ES-I3 (cell line): Measurements from ENCODE around the gene AIRE.
"Not testable (repeated sequence)": the region's sequence is repeated elsewhere in the genome, so short reads cannot be mapped to it uniquely, and the experiment has no call there.

Experiments used
- H3K36me3 ChIP-seq: 2 replicates; pipeline ENCODE4 v1.6.1; 2013; ENCODE audit warnings: mild to moderate bottlenecking, low read length, control low read depth, moderate library complexity; ENCODE audit not compliant: insufficient read depth
- H3K4me1 ChIP-seq: 2 replicates; pipeline ENCODE4 v1.6.1; 2013; ENCODE audit warnings: mild to moderate bottlenecking, control low read depth, low read length; ENCODE audit not compliant: insufficient read depth
- H3K9ac ChIP-seq: 2 replicates; pipeline ENCODE4 v1.6.1; 2013; ENCODE audit warnings: low read depth, mild to moderate bottlenecking, low read length, moderate library complexity
- H3K9me3 ChIP-seq: 2 replicates; pipeline ENCODE4 v1.6.1; 2013; ENCODE audit warnings: mild to moderate bottlenecking, low read length, moderate library complexity; ENCODE audit not compliant: control insufficient read depth, insufficient read depth

Gene AIRE

GRCh38 chr21:44279354-44280260, 6.1 kb upstream of the AIRE start:
- Histone ChIP-seq H3K36me3 (no peaks in the 10 kb centered on the region), H3K4me1 (peaks cover 12% of the 10 kb centered on the region), H3K9ac (no peak overlapping the region), H3K9me3 (no peaks in the 10 kb centered on the region)

- H3K4me1 ChIP-seq: peaks cover 19% of the 10 kb centered on the region
- H3K9ac ChIP-seq: no peak overlapping the region
Measured at GRCh38 chr21:44281801-44282200, 3.9 kb upstream of the AIRE start.

GRCh38 chr21:44282370-44282769, 3.3 kb upstream of the AIRE start:
- no peaks in the 10 kb centered on the region for H3K36me3 ChIP-seq
- no peak overlapping the region for H3K9ac ChIP-seq
- peaks cover 19% of the 10 kb centered on the region for H3K4me1 ChIP-seq
- H3K9me3 ChIP-seq: no peaks in the 10 kb centered on the region

More at GRCh38 chr21:44281801-44282200, 3.9 kb upstream of the AIRE start:
- Histone ChIP-seq H3K36me3 (no peaks in the 10 kb centered on the region), H3K9me3 (no peaks in the 10 kb centered on the region)

- not testable (repeated sequence) for H3K9me3 ChIP-seq, H3K36me3 ChIP-seq, H3K9ac ChIP-seq
- peaks cover 19% of the 10 kb centered on the region for H3K4me1 ChIP-seq
Measured at GRCh38 chr21:44283211-44283785, 2.4 kb upstream of the AIRE start.

GRCh38 chr21:44283948-44284347, 1.7 kb upstream of the AIRE start:
- no peaks in the 10 kb centered on the region for H3K9me3 ChIP-seq
- H3K36me3 ChIP-seq: no peaks in the 10 kb centered on the region
- H3K9ac ChIP-seq: no peak overlapping the region
- H3K4me1 ChIP-seq: peaks cover 19% of the 10 kb centered on the region

GRCh38 chr21:44286086-44286715, 525 bp downstream of the AIRE start:
- peak overlapping the region; percentile 26; the same call in 1 of the 2 replicates for H3K9ac ChIP-seq
- peaks cover 19% of the 10 kb centered on the region for H3K4me1 ChIP-seq
- no peaks in the 10 kb centered on the region for H3K9me3 ChIP-seq
- H3K36me3 ChIP-seq: no peaks in the 10 kb centered on the region

- no peaks in the 10 kb centered on the region for H3K36me3 ChIP-seq
- no peaks in the 10 kb centered on the region for H3K9me3 ChIP-seq
- no peak overlapping the region for H3K9ac ChIP-seq
- peaks cover 19% of the 10 kb centered on the region for H3K4me1 ChIP-seq
Measured at GRCh38 chr21:44286716-44287632, 1.3 kb downstream of the AIRE start.

- Histone ChIP-seq H3K36me3 (no peaks in the 10 kb centered on the region), H3K9ac (no peak overlapping the region), H3K9me3 (no peaks in the 10 kb centered on the region), H3K4me1 (peaks cover 18% of the 10 kb centered on the region)
Measured at GRCh38 chr21:44288251-44289110, 2.8 kb downstream of the AIRE start.

GRCh38 chr21:44289381-44290010, 3.8 kb downstream of the AIRE start:
- Histone ChIP-seq H3K4me1 (peaks cover 8% of the 10 kb centered on the region; the same call in 1 of the 2 replicates), H3K36me3 (no peaks in the 10 kb centered on the region), H3K9ac (no peak overlapping the region), H3K9me3 (no peaks in the 10 kb centered on the region)

GRCh38 chr21:44290327-44291077, 4.8 kb downstream of the AIRE start:
- H3K36me3 ChIP-seq: no peaks in the 10 kb centered on the region
- no peaks in the 10 kb centered on the region; the same call in 1 of the 2 replicates for H3K4me1 ChIP-seq
- no peak overlapping the region for H3K9ac ChIP-seq
- H3K9me3 ChIP-seq: no peaks in the 10 kb centered on the region

- H3K4me1 ChIP-seq: no peaks in the 10 kb centered on the region; the same call in 1 of the 2 replicates
- no peak overlapping the region for H3K9ac ChIP-seq
- no peaks in the 10 kb centered on the region for H3K9me3 ChIP-seq
- H3K36me3 ChIP-seq: no peaks in the 10 kb centered on the region
Measured at GRCh38 chr21:44291078-44291935, 5.6 kb downstream of the AIRE start.
